ENCODE measurements around the gene PALLD. TPM values are rescaled to one million over a fixed set of nuclear protein-coding genes. Genes with fewer than 3 reads are reported as not detected.

PALLD gene
- total and polyA plus RNA-seq, 2 of the 13 experiments (the other 11 are each of a cell fraction or from before 2014, with no cell fraction given): 0.50 to 1.5 TPM

DNA sequence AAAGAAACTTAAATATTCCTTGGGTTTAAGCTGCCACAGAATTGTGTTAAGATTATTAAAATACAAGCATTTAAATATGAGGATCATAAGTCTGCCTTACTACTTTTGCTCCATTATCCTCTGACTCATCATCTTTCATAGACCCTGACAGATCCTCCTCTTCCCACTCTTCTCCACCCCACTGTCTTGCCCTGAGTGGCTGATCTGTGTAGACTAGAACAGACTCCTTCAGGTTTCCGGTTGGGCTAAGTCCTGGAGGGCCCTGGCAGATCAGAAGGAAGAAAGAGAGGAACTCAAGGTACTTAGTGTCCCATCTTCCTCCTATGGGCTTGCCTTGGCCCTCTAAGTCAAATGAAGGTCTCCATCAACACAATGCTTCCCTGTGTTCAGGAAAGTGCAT, 30.7 kb downstream of the PALLD start:
- H3K79me2 ChIP-seq (ENCODE audit: insufficient read depth, low read length): no peaks in the 10 kb centered on the region
- no peak overlapping the region for H3K4me3 ChIP-seq (replicated peaks in 1 of 3; ENCODE audit: insufficient read depth in 1 of 3, low read depth in 2 of 3, low read length in 3 of 3)
- no peak overlapping the region for H3K4me2 ChIP-seq (ENCODE audit: low read depth, low read length)
- intact Hi-C loops (cut with micrococcal nuclease; ENCODE audit: unreplicated experiment) (no loop called here), in situ Hi-C loops (cut with HindIII; ENCODE audit: extremely low pct_ligation_motif_present, low pct_unique_long_range_greater_than_20kb) (no loop called here)
- FAIRE-seq (no peak), DNase-seq (ENCODE audit: low spot score) (no peak), ATAC-seq (no peak)
- BruUV-seq (replicated peaks): no TSS peak
- H2AFZ ChIP-seq (ENCODE audit: low read length): no peak overlapping the region
- H3K36me3 ChIP-seq (replicated peaks in 1 of 2; ENCODE audit: control insufficient read depth in 1 of 2, insufficient read depth in 2 of 2, low read length in 2 of 2): no peaks in the 10 kb centered on the region
- POLR2A ChIA-PET: no interaction called here
- no peaks in the 10 kb centered on the region for H3K4me1 ChIP-seq (ENCODE audit: insufficient read depth, low read length)
- H4K20me1 ChIP-seq (ENCODE audit: insufficient read depth, low read length): no peaks in the 10 kb centered on the region
- WGBS (ENCODE audit: low lambda C conversion rate): 0% methylated on average over 1 of the region's 1 CpG
- H3K9me3 ChIP-seq (ENCODE audit: low read length): no peaks in the 10 kb centered on the region
- H3K27me3 ChIP-seq (ENCODE audit: control insufficient read depth in 1 of 2, insufficient read depth in 2 of 2, low read length in 2 of 2): no peaks in the 10 kb centered on the region
- CTCF ChIA-PET (ENCODE audit: low intra/inter-chr PET ratio, low total read pairs): no interaction called here
- H3K27ac ChIP-seq (ENCODE audit: extremely low read length, insufficient read depth, low read length): no peak overlapping the region
- no peak overlapping the region for H3K9ac ChIP-seq (ENCODE audit: insufficient read depth, low read depth, low read length)
- TF ChIP-seq, protein P1, sequence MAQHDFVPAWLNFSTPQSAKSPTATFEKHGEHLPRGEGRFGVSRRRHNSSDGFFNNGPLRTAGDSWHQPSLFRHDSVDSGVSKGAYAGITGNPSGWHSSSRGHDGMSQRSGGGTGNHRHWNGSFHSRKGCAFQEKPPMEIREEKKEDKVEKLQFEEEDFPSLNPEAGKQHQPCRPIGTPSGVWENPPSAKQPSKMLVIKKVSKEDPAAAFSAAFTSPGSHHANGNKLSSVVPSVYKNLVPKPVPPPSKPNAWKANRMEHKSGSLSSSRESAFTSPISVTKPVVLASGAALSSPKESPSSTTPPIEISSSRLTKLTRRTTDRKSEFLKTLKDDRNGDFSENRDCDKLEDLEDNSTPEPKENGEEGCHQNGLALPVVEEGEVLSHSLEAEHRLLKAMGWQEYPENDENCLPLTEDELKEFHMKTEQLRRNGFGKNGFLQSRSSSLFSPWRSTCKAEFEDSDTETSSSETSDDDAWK (CRISPR knock-in tag; IDR thresholded peaks at IDR 0.05): no peak
- TF ChIP-seq XBP1 (CRISPR knock-in tag; IDR thresholded peaks at IDR 0.05): no peak
- no peak for TF ChIP-seq ZFP82 (CRISPR knock-in tag; IDR thresholded peaks at IDR 0.05; ENCODE audit: borderline replicate concordance)
- TF ChIP-seq, protein P2, sequence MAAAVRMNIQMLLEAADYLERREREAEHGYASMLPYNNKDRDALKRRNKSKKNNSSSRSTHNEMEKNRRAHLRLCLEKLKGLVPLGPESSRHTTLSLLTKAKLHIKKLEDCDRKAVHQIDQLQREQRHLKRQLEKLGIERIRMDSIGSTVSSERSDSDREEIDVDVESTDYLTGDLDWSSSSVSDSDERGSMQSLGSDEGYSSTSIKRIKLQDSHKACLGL (CRISPR knock-in tag; IDR thresholded peaks at IDR 0.05): no peak
- no peak for TF ChIP-seq KAT8 (CRISPR knock-in tag; IDR thresholded peaks at IDR 0.05)
- TF ChIP-seq RELA (CRISPR knock-in tag; IDR thresholded peaks at IDR 0.05): no peak
- no peak for TF ChIP-seq ETV6 (CRISPR knock-in tag; conservative IDR thresholded peaks at IDR 0.05)
- no peak for TF ChIP-seq ZNF12 (CRISPR knock-in tag; IDR thresholded peaks at IDR 0.05)
- TF ChIP-seq JUNB (CRISPR knock-in tag; IDR thresholded peaks at IDR 0.05; ENCODE audit: borderline replicate concordance): no peak
- TF ChIP-seq RXRB (CRISPR knock-in tag; IDR thresholded peaks at IDR 0.05; ENCODE audit: borderline replicate concordance): no peak
- TF ChIP-seq GLI4 (CRISPR knock-in tag; IDR thresholded peaks at IDR 0.05; ENCODE audit: borderline replicate concordance): no peak
- TF ChIP-seq, protein P3, sequence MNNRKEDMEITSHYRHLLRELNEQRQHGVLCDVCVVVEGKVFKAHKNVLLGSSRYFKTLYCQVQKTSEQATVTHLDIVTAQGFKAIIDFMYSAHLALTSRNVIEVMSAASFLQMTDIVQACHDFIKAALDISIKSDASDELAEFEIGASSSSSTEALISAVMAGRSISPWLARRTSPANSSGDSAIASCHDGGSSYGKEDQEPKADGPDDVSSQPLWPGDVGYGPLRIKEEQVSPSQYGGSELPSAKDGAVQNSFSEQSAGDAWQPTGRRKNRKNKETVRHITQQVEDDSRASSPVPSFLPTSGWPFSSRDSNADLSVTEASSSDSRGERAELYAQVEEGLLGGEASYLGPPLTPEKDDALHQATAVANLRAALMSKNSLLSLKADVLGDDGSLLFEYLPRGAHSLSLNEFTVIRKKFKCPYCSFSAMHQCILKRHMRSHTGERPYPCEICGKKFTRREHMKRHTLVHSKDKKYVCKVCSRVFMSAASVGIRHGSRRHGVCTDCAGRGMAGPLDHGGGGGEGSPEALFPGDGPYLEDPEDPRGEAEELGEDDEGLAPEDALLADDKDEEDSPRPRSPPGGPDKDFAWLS (CRISPR knock-in tag; IDR thresholded peaks at IDR 0.05; ENCODE audit: borderline replicate concordance): no peak
- TF ChIP-seq NR2F1 (CRISPR knock-in tag; IDR thresholded peaks at IDR 0.05): no peak
- TF ChIP-seq ZFP90 (CRISPR knock-in tag; IDR thresholded peaks at IDR 0.05; ENCODE audit: borderline replicate concordance): no peak
- TF ChIP-seq, protein P4, sequence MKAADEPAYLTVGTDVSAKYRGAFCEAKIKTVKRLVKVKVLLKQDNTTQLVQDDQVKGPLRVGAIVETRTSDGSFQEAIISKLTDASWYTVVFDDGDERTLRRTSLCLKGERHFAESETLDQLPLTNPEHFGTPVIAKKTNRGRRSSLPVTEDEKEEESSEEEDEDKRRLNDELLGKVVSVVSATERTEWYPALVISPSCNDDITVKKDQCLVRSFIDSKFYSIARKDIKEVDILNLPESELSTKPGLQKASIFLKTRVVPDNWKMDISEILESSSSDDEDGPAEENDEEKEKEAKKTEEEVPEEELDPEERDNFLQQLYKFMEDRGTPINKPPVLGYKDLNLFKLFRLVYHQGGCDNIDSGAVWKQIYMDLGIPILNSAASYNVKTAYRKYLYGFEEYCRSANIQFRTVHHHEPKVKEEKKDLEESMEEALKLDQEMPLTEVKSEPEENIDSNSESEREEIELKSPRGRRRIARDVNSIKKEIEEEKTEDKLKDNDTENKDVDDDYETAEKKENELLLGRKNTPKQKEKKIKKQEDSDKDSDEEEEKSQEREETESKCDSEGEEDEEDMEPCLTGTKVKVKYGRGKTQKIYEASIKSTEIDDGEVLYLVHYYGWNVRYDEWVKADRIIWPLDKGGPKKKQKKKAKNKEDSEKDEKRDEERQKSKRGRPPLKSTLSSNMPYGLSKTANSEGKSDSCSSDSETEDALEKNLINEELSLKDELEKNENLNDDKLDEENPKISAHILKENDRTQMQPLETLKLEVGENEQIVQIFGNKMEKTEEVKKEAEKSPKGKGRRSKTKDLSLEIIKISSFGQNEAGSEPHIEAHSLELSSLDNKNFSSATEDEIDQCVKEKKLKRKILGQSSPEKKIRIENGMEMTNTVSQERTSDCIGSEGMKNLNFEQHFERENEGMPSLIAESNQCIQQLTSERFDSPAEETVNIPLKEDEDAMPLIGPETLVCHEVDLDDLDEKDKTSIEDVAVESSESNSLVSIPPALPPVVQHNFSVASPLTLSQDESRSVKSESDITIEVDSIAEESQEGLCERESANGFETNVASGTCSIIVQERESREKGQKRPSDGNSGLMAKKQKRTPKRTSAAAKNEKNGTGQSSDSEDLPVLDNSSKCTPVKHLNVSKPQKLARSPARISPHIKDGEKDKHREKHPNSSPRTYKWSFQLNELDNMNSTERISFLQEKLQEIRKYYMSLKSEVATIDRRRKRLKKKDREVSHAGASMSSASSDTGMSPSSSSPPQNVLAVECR (CRISPR knock-in tag; IDR thresholded peaks at IDR 0.05; ENCODE audit: borderline replicate concordance): no peak
